Activated naive CD8-positive, alpha-beta T cell (primary cell): ENCODE measurements around the gene KLHDC8B.
A peak's percentile ranks its signal among the peaks of the same experiment; 100 is the strongest.

Source experiments
- H3K27ac Mint-ChIP-seq: one replicate; pipeline ENCODE4 v1.8.0; 2021; ENCODE audit warnings: mixed read lengths
- H3K27me3 Mint-ChIP-seq: one replicate; pipeline ENCODE4 v1.8.0; 2021; ENCODE audit warnings: mixed read lengths
- H3K36me3 Mint-ChIP-seq: one replicate; pipeline ENCODE4 v1.8.0; 2021; ENCODE audit warnings: mixed read lengths
- H3K4me1 Mint-ChIP-seq: one replicate; pipeline ENCODE4 v1.8.0; 2021; ENCODE audit warnings: low read depth, mixed read lengths
- H3K4me3 Mint-ChIP-seq: one replicate; pipeline ENCODE4 v1.8.0; 2021; ENCODE audit warnings: mild to moderate bottlenecking, mixed read lengths
- H3K9me3 Mint-ChIP-seq: one replicate; pipeline ENCODE4 v1.8.0; 2021; ENCODE audit warnings: low read depth, mixed read lengths

The KLHDC8B gene

DNA sequence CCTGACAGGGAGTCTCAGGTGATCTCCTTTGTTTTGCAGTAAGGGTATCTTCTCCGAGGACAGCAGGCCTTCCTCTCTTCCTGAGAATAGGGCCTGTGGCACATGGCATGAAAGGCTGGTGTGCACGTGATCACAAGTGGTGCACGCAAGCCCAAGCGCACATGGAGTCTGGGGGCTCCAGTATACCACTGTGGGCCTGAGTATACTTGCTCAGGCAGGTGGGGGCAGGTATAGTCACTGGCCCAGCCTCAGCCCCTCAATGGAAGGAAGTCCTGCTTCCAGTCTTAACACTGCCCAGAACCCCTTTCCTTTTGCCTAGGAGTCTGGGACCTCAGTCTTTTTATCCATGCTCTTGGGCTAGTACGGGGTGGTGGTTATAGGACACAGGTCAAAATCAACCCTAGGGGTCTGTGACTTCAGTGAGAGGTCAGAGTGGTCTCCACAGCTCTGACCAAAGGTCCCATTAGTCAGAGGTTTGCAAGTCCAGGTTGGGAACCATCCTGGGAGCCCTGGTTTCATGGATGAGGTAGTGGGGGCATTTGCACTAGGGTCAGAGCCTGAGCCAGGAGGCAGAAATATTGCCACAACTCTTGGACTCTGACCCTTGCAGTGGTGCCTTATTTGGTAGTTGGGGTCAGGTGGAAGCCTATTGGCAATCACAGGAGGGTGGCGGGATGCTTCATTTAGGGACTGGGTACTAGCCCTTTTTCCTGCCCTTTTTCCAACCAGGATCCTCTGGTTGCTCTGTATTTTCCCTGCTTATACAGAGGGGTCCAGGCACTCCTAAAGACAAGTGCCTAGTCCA lies 4.4 kb upstream of the KLHDC8B start:
- Mint-ChIP-seq H3K36me3 (peaks cover 9% of the 10 kb centered on the region), H3K4me1 (peaks cover 43% of the 10 kb centered on the region)

GRCh38 chr3:49170744-49171118 lies 667 bp upstream of the KLHDC8B start:
- H3K9me3 Mint-ChIP-seq: no peaks in the 10 kb centered on the region
- peak overlapping the region; percentile 84 for H3K27ac Mint-ChIP-seq
- H3K4me3 Mint-ChIP-seq: peak overlapping the region; percentile 89
- peaks cover 21% of the 10 kb centered on the region for H3K4me1 Mint-ChIP-seq
- no peaks in the 10 kb centered on the region for H3K36me3 Mint-ChIP-seq
- no peaks in the 10 kb centered on the region for H3K27me3 Mint-ChIP-seq

More for the DNA sequence above, 4.4 kb upstream of the KLHDC8B start:
- no peaks in the 10 kb centered on the region for H3K27me3 Mint-ChIP-seq
- H3K9me3 Mint-ChIP-seq: no peaks in the 10 kb centered on the region
- peak overlapping the region; percentile 92 for H3K27ac Mint-ChIP-seq
- peak overlapping the region; percentile 84 for H3K4me3 Mint-ChIP-seq

DNA sequence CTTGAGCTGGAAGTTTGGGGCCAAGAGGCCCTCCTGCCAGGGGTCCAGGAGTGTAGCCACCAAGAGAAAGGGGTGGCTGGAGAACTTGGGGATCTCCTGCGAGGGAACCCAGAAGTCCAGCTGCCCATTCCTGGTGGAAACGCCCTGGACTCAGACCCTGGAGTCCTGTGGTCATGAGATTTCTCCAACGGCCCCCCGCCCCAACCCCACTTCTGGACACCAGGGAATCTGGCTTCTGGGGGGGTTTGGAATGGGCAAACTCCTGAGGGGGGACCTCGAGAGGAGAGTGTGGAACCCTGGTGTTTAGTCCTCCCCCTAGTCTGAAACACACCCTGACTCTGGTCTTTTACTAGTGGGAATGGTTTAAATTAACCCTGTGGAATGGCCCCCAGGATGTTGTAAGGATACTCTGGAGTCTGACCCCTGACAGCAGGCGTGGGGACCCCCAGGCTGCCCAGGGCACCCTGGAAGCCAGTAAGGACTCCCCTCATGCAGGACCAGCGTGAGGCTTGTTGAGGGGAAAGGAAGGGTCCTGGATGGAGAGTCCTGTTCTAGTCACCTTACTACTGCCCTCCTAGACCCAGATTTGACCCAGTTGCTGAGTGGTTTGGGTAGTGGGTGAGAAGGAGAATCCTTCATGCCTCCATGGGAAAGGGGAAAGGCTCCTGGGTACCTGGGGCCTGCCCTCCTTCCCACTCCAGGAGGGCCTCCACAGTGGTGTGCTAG lies 540 bp downstream of the KLHDC8B start:
- H3K4me3 Mint-ChIP-seq: peak overlapping the region; percentile 89
- H3K36me3 Mint-ChIP-seq: no peaks in the 10 kb centered on the region
- peaks cover 17% of the 10 kb centered on the region for H3K4me1 Mint-ChIP-seq
- H3K27me3 Mint-ChIP-seq: no peaks in the 10 kb centered on the region
- no peak overlapping the region for H3K27ac Mint-ChIP-seq
- no peaks in the 10 kb centered on the region for H3K9me3 Mint-ChIP-seq

DNA sequence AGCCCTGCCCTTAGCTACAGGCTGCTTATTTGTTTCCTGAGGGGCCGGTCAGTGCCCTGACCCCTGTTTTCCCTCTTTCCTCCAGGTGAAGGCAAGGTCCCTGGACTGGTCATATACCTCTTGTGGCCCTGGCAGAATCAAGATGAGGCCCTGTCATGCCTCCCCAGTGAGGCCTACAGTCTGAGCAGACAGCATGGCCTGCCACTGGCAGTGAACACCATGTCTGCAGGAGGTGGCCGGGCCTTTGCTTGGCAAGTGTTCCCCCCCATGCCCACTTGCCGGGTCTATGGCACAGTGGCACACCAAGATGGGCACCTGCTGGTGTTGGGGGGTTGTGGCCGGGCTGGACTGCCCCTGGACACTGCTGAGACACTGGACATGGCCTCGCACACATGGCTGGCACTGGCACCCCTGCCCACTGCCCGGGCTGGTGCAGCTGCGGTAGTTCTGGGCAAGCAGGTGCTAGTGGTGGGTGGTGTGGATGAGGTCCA lies 1.2 kb downstream of the KLHDC8B start:
- Mint-ChIP-seq H3K27me3 (no peaks in the 10 kb centered on the region), H3K9me3 (no peaks in the 10 kb centered on the region), H3K27ac (no peak overlapping the region), H3K36me3 (no peaks in the 10 kb centered on the region), H3K4me1 (peaks cover 17% of the 10 kb centered on the region), H3K4me3 (peak overlapping the region; percentile 49)

DNA sequence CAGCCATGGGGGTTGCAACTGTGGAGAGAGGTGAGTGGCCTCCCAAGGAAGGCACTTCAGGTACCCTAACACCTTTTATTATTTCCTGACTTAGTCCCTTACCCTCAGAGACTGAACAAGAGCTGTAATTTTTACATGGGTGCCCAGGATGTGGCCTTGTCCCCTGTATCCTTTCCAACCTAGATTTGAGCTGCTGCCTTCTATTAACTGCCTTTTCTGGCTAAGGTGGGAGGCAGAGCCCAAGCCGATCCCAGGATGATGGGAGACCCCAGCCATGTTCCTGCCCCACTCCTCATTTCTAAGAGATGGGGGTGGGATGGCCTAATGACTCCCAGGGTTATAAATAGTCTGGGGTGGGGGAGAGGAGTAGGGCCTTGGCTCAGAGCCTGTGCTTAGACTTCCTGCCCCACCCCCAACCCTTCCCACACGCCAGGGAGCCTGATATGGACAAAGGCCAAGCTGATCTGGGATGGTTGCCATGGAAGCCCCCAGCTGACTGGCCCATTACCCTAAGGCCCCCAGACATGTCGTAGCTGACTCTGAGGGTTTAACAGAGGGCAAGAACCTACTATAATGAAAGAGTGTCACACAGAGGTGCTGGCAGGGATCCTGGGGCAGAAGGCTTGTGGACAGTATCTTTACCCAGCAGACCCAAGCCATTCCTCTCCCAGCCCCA lies 1.9 kb downstream of the KLHDC8B start:
- no peak overlapping the region for H3K4me3 Mint-ChIP-seq
- no peaks in the 10 kb centered on the region for H3K36me3 Mint-ChIP-seq
- no peaks in the 10 kb centered on the region for H3K9me3 Mint-ChIP-seq
- H3K4me1 Mint-ChIP-seq: peaks cover 17% of the 10 kb centered on the region
- no peak overlapping the region for H3K27ac Mint-ChIP-seq
- H3K27me3 Mint-ChIP-seq: no peaks in the 10 kb centered on the region

- Mint-ChIP-seq H3K4me1 (peaks cover 17% of the 10 kb centered on the region), H3K36me3 (no peaks in the 10 kb centered on the region), H3K27ac (no peak overlapping the region), H3K9me3 (no peaks in the 10 kb centered on the region), H3K27me3 (no peaks in the 10 kb centered on the region), H3K4me3 (no peak overlapping the region)
Observed at GRCh38 chr3:49173792-49174170, 2.4 kb downstream of the KLHDC8B start.

GRCh38 chr3:49174397-49174985 lies 3.1 kb downstream of the KLHDC8B start:
- peaks cover 17% of the 10 kb centered on the region for H3K4me1 Mint-ChIP-seq
- no peak overlapping the region for H3K4me3 Mint-ChIP-seq
- no peaks in the 10 kb centered on the region for H3K36me3 Mint-ChIP-seq
- H3K27ac Mint-ChIP-seq: no peak overlapping the region
- peaks cover 4% of the 10 kb centered on the region for H3K27me3 Mint-ChIP-seq
- H3K9me3 Mint-ChIP-seq: no peaks in the 10 kb centered on the region

GRCh38 chr3:49175530-49175929 lies 4.1 kb downstream of the KLHDC8B start:
- Mint-ChIP-seq H3K27ac (no peak overlapping the region), H3K9me3 (no peaks in the 10 kb centered on the region), H3K27me3 (peaks cover 4% of the 10 kb centered on the region), H3K4me3 (no peak overlapping the region), H3K36me3 (no peaks in the 10 kb centered on the region), H3K4me1 (peaks cover 11% of the 10 kb centered on the region)

DNA sequence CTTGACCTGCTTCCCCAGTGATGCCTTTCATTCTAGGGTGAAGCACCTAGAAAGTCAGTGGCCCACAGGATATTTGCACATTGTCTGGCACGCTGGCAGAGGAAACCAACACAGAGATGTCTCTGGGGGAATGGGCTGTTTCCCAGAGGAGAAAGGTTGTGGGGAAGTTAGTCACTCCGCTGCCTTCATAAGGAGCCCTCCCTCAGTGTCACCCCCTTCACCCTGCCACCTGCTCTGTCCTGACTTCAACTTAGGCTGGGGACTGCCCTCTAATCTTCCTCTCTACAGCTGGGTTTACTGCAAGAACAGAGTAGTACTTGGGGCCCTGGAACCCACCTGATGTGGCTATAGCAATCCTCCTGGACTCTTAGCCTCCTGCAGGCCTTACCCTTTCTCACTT lies 5.7 kb downstream of the KLHDC8B start:
- Mint-ChIP-seq H3K4me3 (no peak overlapping the region), H3K27ac (no peak overlapping the region), H3K9me3 (no peaks in the 10 kb centered on the region), H3K36me3 (no peaks in the 10 kb centered on the region), H3K4me1 (peaks cover 3% of the 10 kb centered on the region), H3K27me3 (peaks cover 4% of the 10 kb centered on the region)

DNA sequence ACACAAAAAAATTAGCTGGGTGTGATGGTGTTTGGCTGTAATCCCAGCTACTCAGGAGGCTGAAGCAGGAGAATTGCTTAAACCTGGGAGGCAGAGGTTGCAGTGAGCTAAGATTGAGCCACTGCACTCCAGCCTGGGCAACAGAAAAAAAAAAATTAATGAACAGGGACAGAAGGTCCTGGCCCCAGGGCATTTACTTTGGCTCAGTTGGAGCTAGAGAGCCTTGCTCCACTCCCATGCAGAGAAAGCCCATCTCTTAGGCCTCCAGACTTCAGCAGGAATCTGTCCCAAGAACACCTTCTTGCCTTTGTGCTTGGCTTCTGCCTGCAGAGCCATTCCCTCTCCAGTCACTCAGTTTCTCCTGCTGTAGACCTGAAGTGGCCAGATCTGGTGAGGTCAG lies 8.7 kb downstream of the KLHDC8B start:
- no peak overlapping the region for H3K27ac Mint-ChIP-seq
- no peak overlapping the region for H3K4me3 Mint-ChIP-seq
- H3K4me1 Mint-ChIP-seq: peaks cover 1% of the 10 kb centered on the region
- peaks cover 4% of the 10 kb centered on the region for H3K27me3 Mint-ChIP-seq
- no peaks in the 10 kb centered on the region for H3K9me3 Mint-ChIP-seq
- no peaks in the 10 kb centered on the region for H3K36me3 Mint-ChIP-seq

GRCh38 chr3:49181351-49181750 lies 10.0 kb downstream of the KLHDC8B start:
- H3K27me3 Mint-ChIP-seq: peaks cover 4% of the 10 kb centered on the region
- no peak overlapping the region for H3K27ac Mint-ChIP-seq
- H3K4me3 Mint-ChIP-seq: no peak overlapping the region
- peaks cover 1% of the 10 kb centered on the region for H3K4me1 Mint-ChIP-seq
- no peaks in the 10 kb centered on the region for H3K9me3 Mint-ChIP-seq
- no peaks in the 10 kb centered on the region for H3K36me3 Mint-ChIP-seq

GRCh38 chr3:49182682-49183081 lies 11.3 kb downstream of the KLHDC8B start:
- H3K4me3 Mint-ChIP-seq: no peak overlapping the region
- no peaks in the 10 kb centered on the region for H3K36me3 Mint-ChIP-seq
- H3K4me1 Mint-ChIP-seq: peaks cover 1% of the 10 kb centered on the region
- H3K27ac Mint-ChIP-seq: no peak overlapping the region
- no peaks in the 10 kb centered on the region for H3K9me3 Mint-ChIP-seq
- peaks cover 4% of the 10 kb centered on the region for H3K27me3 Mint-ChIP-seq

DNA sequence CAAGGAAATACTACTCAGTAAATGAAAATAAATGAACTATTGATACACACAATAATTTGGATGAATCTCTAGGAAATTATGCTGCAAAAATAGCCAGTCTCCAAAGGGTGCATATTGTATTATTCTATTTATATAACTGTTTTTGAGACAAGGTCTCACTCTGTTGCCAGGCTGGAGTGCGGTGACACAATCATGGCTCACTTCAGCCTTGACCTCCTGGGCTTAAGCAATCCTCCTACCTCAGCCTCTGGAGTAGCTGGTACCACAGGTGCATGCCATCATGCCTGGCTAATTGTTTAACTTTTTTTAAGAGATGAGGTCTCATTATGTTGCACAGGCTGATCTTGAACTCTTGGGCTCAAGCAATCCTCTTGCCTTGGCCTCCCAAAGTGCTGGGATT lies 12.5 kb downstream of the KLHDC8B start:
- Mint-ChIP-seq H3K27me3 (peaks cover 4% of the 10 kb centered on the region), H3K36me3 (no peaks in the 10 kb centered on the region), H3K4me1 (peaks cover 1% of the 10 kb centered on the region), H3K4me3 (no peak overlapping the region), H3K27ac (no peak overlapping the region), H3K9me3 (no peaks in the 10 kb centered on the region)

- H3K4me3 Mint-ChIP-seq: no peak overlapping the region
- peaks cover 2% of the 10 kb centered on the region for H3K36me3 Mint-ChIP-seq
- no peaks in the 10 kb centered on the region for H3K9me3 Mint-ChIP-seq
- no peaks in the 10 kb centered on the region for H3K4me1 Mint-ChIP-seq
- H3K27me3 Mint-ChIP-seq: peaks cover 3% of the 10 kb centered on the region
- H3K27ac Mint-ChIP-seq: no peak overlapping the region
Observed at GRCh38 chr3:49191741-49192140, 20.3 kb downstream of the KLHDC8B start.

GRCh38 chr3:49198161-49198560 lies 26.8 kb downstream of the KLHDC8B start:
- Mint-ChIP-seq H3K27ac (no peak overlapping the region), H3K4me3 (no peak overlapping the region), H3K36me3 (no peaks in the 10 kb centered on the region), H3K27me3 (peaks cover 7% of the 10 kb centered on the region), H3K9me3 (no peaks in the 10 kb centered on the region), H3K4me1 (no peaks in the 10 kb centered on the region)
